ENCODE results near the gene CCDC192.

CCDC192 gene

GRCh38 chr5:127957183-127957582 is 254.0 kb downstream of the CCDC192 start:
- Histone ChIP-seq H3K36me3 (ENCODE audit: control insufficient read depth in 1 of 2, insufficient read depth in 2 of 2, low read depth in 1 of 2, low read length in 2 of 2) (peaks cover 0 to 7% of the 10 kb centered on the region in 2 experiments), H4K91ac (ENCODE audit: low read length) (no peak overlapping the region), H3K27ac (ENCODE audit: low read length, poor library complexity, severe bottlenecking) (peak overlapping the region; percentile 17), H2BK15ac (ENCODE audit: low read depth, poor library complexity, severe bottlenecking) (no peak overlapping the region), H3K79me1 (replicated peaks; ENCODE audit: low read length, poor library complexity, severe bottlenecking) (no peaks in the 10 kb centered on the region), H3K14ac (ENCODE audit: low read length in 2 of 2) (peak overlapping the region in 1 of 2 experiments; percentile 19), H3K4me2 (ENCODE audit: low read length, poor library complexity, severe bottlenecking) (no peak overlapping the region), H3K23ac (ENCODE audit: low read length in 2 of 2) (no peak overlapping the region), H2BK5ac (ENCODE audit: low read depth, low read length, poor library complexity, severe bottlenecking) (no peak overlapping the region), H4K8ac (ENCODE audit: low read length) (no peak overlapping the region), H2AK5ac (ENCODE audit: low read length, severe bottlenecking) (no peak overlapping the region), H2AFZ (ENCODE audit: low read depth, low read length) (no peak overlapping the region), H2BK12ac (ENCODE audit: low read length in 2 of 2) (no peak overlapping the region), H3K4me3 (ENCODE audit: insufficient read depth in 1 of 2, low read depth in 1 of 2, low read length in 2 of 2) (no peak overlapping the region), H3K18ac (ENCODE audit: low read depth in 1 of 2, low read length in 2 of 2) (no peak overlapping the region), H3K4ac (ENCODE audit: low read depth in 1 of 2, low read length in 2 of 2) (no peak overlapping the region), H2BK120ac (ENCODE audit: low read depth, low read length) (no peak overlapping the region), H3K27me3 (ENCODE audit: control insufficient read depth in 1 of 2, insufficient read depth in 1 of 2, low read length in 2 of 2) (no peaks in the 10 kb centered on the region), H3K4me1 (ENCODE audit: control insufficient read depth, insufficient read depth, low read depth, low read length) (peaks cover 9% of the 10 kb centered on the region), H3K9me3 (ENCODE audit: control insufficient read depth, low read length) (no peaks in the 10 kb centered on the region), H3K9ac (ENCODE audit: low read length) (no peak overlapping the region)
- WGBS, result 55% methylated on average over 2 of the region's 2 CpGs
- peak; percentile 43 for DNase-seq

- no peak overlapping the region for H4K8ac ChIP-seq (ENCODE audit: low read length)
- H3K36me3 ChIP-seq (ENCODE audit: control insufficient read depth in 1 of 2, insufficient read depth in 2 of 2, low read depth in 1 of 2, low read length in 2 of 2), result peaks cover 0 to 7% of the 10 kb centered on the region in 2 experiments
Measured at GRCh38 chr5:127957701-127958239, 254.6 kb downstream of the CCDC192 start.

GRCh38 chr5:127958421-127959011 is 255.3 kb downstream of the CCDC192 start:
- H3K9me3 ChIP-seq (ENCODE audit: control insufficient read depth, low read length), result no peaks in the 10 kb centered on the region
- peaks cover 9% of the 10 kb centered on the region for H3K4me1 ChIP-seq (ENCODE audit: control insufficient read depth, insufficient read depth, low read depth, low read length)
- no peak for DNase-seq
- H2BK15ac ChIP-seq (ENCODE audit: low read depth, poor library complexity, severe bottlenecking), result no peak overlapping the region
- peak overlapping the region; percentile 69 for H2AK5ac ChIP-seq (ENCODE audit: low read length, severe bottlenecking)
- H3K36me3 ChIP-seq (ENCODE audit: control insufficient read depth in 1 of 2, insufficient read depth in 2 of 2, low read depth in 1 of 2, low read length in 2 of 2), result peaks cover 0 to 7% of the 10 kb centered on the region in 2 experiments
- no peak overlapping the region for H3K9ac ChIP-seq (ENCODE audit: low read length)
- H3K18ac ChIP-seq (ENCODE audit: low read depth in 1 of 2, low read length in 2 of 2), result no peak overlapping the region
- H3K4me2 ChIP-seq (ENCODE audit: low read length, poor library complexity, severe bottlenecking), result no peak overlapping the region
- no peak overlapping the region for H2BK120ac ChIP-seq (ENCODE audit: low read depth, low read length)
- H3K27ac ChIP-seq (ENCODE audit: low read length, poor library complexity, severe bottlenecking), result no peak overlapping the region
- H3K23ac ChIP-seq (ENCODE audit: low read length in 2 of 2), result no peak overlapping the region
- H2AFZ ChIP-seq (ENCODE audit: low read depth, low read length), result no peak overlapping the region
- H3K79me1 ChIP-seq (replicated peaks; ENCODE audit: low read length, poor library complexity, severe bottlenecking), result no peaks in the 10 kb centered on the region
- H4K8ac ChIP-seq (ENCODE audit: low read length), result no peak overlapping the region
- H2BK5ac ChIP-seq (ENCODE audit: low read depth, low read length, poor library complexity, severe bottlenecking), result no peak overlapping the region
- no peak overlapping the region for H3K4ac ChIP-seq (ENCODE audit: low read depth in 1 of 2, low read length in 2 of 2)
- WGBS, result 80% methylated on average over 5 of the region's 5 CpGs
- H3K4me3 ChIP-seq (ENCODE audit: insufficient read depth in 1 of 2, low read depth in 1 of 2, low read length in 2 of 2), result no peak overlapping the region
- H3K27me3 ChIP-seq (ENCODE audit: control insufficient read depth in 1 of 2, insufficient read depth in 1 of 2, low read length in 2 of 2), result no peaks in the 10 kb centered on the region
- H3K14ac ChIP-seq (ENCODE audit: low read length in 2 of 2), result no peak overlapping the region
- H4K91ac ChIP-seq (ENCODE audit: low read length), result no peak overlapping the region
- peak overlapping the region in 1 of 2 experiments; percentile 42 for H2BK12ac ChIP-seq (ENCODE audit: low read length in 2 of 2)

More at GRCh38 chr5:127957701-127958239, 254.6 kb downstream of the CCDC192 start:
- H2AK5ac ChIP-seq (ENCODE audit: low read length, severe bottlenecking), result no peak overlapping the region
- H3K4me3 ChIP-seq (ENCODE audit: insufficient read depth in 1 of 2, low read depth in 1 of 2, low read length in 2 of 2), result no peak overlapping the region
- H3K4me2 ChIP-seq (ENCODE audit: low read length, poor library complexity, severe bottlenecking), result no peak overlapping the region
- no peak overlapping the region for H3K14ac ChIP-seq (ENCODE audit: low read length in 2 of 2)
- H3K9me3 ChIP-seq (ENCODE audit: control insufficient read depth, low read length), result no peaks in the 10 kb centered on the region
- no peak overlapping the region for H2BK15ac ChIP-seq (ENCODE audit: low read depth, poor library complexity, severe bottlenecking)
- no peak overlapping the region for H2BK5ac ChIP-seq (ENCODE audit: low read depth, low read length, poor library complexity, severe bottlenecking)
- no peaks in the 10 kb centered on the region for H3K79me1 ChIP-seq (replicated peaks; ENCODE audit: low read length, poor library complexity, severe bottlenecking)
- DNase-seq, result no peak
- no peak overlapping the region for H3K9ac ChIP-seq (ENCODE audit: low read length)
- no peak overlapping the region for H4K91ac ChIP-seq (ENCODE audit: low read length)
- H3K4me1 ChIP-seq (ENCODE audit: control insufficient read depth, insufficient read depth, low read depth, low read length), result peaks cover 9% of the 10 kb centered on the region
- H3K18ac ChIP-seq (ENCODE audit: low read depth in 1 of 2, low read length in 2 of 2), result no peak overlapping the region
- no peak overlapping the region for H3K23ac ChIP-seq (ENCODE audit: low read length in 2 of 2)
- H2BK120ac ChIP-seq (ENCODE audit: low read depth, low read length), result no peak overlapping the region
- H2BK12ac ChIP-seq (ENCODE audit: low read length in 2 of 2), result no peak overlapping the region
- no peak overlapping the region for H2AFZ ChIP-seq (ENCODE audit: low read depth, low read length)
- no peak overlapping the region for H3K4ac ChIP-seq (ENCODE audit: low read depth in 1 of 2, low read length in 2 of 2)
- peak overlapping the region; percentile 17 for H3K27ac ChIP-seq (ENCODE audit: low read length, poor library complexity, severe bottlenecking)
- H3K27me3 ChIP-seq (ENCODE audit: control insufficient read depth in 1 of 2, insufficient read depth in 1 of 2, low read length in 2 of 2), result no peaks in the 10 kb centered on the region

- no peak overlapping the region for H2AK5ac ChIP-seq (ENCODE audit: low read length, severe bottlenecking)
- H3K4me1 ChIP-seq (ENCODE audit: control insufficient read depth, insufficient read depth, low read depth, low read length), result peaks cover 9% of the 10 kb centered on the region
- no peaks in the 10 kb centered on the region for H3K79me1 ChIP-seq (replicated peaks; ENCODE audit: low read length, poor library complexity, severe bottlenecking)
- no peak overlapping the region for H2BK15ac ChIP-seq (ENCODE audit: low read depth, poor library complexity, severe bottlenecking)
- H3K4ac ChIP-seq (ENCODE audit: low read depth in 1 of 2, low read length in 2 of 2), result no peak overlapping the region
- H2BK120ac ChIP-seq (ENCODE audit: low read depth, low read length), result no peak overlapping the region
- H2AFZ ChIP-seq (ENCODE audit: low read depth, low read length), result no peak overlapping the region
- no peak overlapping the region for H3K23ac ChIP-seq (ENCODE audit: low read length in 2 of 2)
- peak; percentile 77 for DNase-seq
- H3K4me3 ChIP-seq (ENCODE audit: insufficient read depth in 1 of 2, low read depth in 1 of 2, low read length in 2 of 2), result no peak overlapping the region
- no peak overlapping the region for H3K14ac ChIP-seq (ENCODE audit: low read length in 2 of 2)
- H3K27ac ChIP-seq (ENCODE audit: low read length, poor library complexity, severe bottlenecking), result peak overlapping the region; percentile 36
- no peak overlapping the region for H2BK5ac ChIP-seq (ENCODE audit: low read depth, low read length, poor library complexity, severe bottlenecking)
- no peak overlapping the region for H3K9ac ChIP-seq (ENCODE audit: low read length)
- H3K4me2 ChIP-seq (ENCODE audit: low read length, poor library complexity, severe bottlenecking), result no peak overlapping the region
- no peak overlapping the region for H4K8ac ChIP-seq (ENCODE audit: low read length)
- no peaks in the 10 kb centered on the region for H3K27me3 ChIP-seq (ENCODE audit: control insufficient read depth in 1 of 2, insufficient read depth in 1 of 2, low read length in 2 of 2)
- no CpG with 5 or more reads among the region's 3 CpGs for WGBS
- H3K36me3 ChIP-seq (ENCODE audit: control insufficient read depth in 1 of 2, insufficient read depth in 2 of 2, low read depth in 1 of 2, low read length in 2 of 2), result peaks cover 0 to 7% of the 10 kb centered on the region in 2 experiments
- no peak overlapping the region for H4K91ac ChIP-seq (ENCODE audit: low read length)
- H3K18ac ChIP-seq (ENCODE audit: low read depth in 1 of 2, low read length in 2 of 2), result no peak overlapping the region
- no peak overlapping the region for H2BK12ac ChIP-seq (ENCODE audit: low read length in 2 of 2)
- no peaks in the 10 kb centered on the region for H3K9me3 ChIP-seq (ENCODE audit: control insufficient read depth, low read length)
Measured at GRCh38 chr5:127959152-127959764, 256.1 kb downstream of the CCDC192 start.

Data from mesenchymal stem cell (in vitro differentiated cells and primary cell).